GM18870 (cell line): ENCODE results near the gene NEUROG3.
"Not testable (repeated sequence)": the region's sequence is repeated elsewhere in the genome, so short reads cannot be mapped to it uniquely, and the experiment has no call there.

Experiments
- ATAC-seq: cut with Tn5 transposase; IDR thresholded peaks from one replicate; pipeline ENCODE4 v1.9.1; 2021; ENCODE audit warnings: moderate library complexity; ENCODE audit not compliant: unreplicated experiment

NEUROG3 gene

GRCh38 chr10:69572159-69573055 lies 815 bp downstream of the NEUROG3 start:
- no peak for ATAC-seq

GRCh38 chr10:69571618-69572158 lies 1.5 kb downstream of the NEUROG3 start:
- ATAC-seq: no peak

- no peak for ATAC-seq
These were observed 3.0 kb downstream of the NEUROG3 start for GRCh38 chr10:69570050-69570816.

- ATAC-seq: no peak
These were observed 3.8 kb downstream of the NEUROG3 start for GRCh38 chr10:69569396-69569934.

- ATAC-seq: no peak
These were observed 4.5 kb downstream of the NEUROG3 start for GRCh38 chr10:69568472-69569395.

- ATAC-seq: no peak
These were observed 5.3 kb downstream of the NEUROG3 start for GRCh38 chr10:69567920-69568319.

GRCh38 chr10:69562731-69563254 lies 10.4 kb downstream of the NEUROG3 start:
- ATAC-seq: no peak

- no peak for ATAC-seq
These were observed 13.7 kb downstream of the NEUROG3 start for GRCh38 chr10:69559525-69559924.

GRCh38 chr10:69558559-69558958 lies 14.7 kb downstream of the NEUROG3 start:
- no peak for ATAC-seq

GRCh38 chr10:69554611-69555010 lies 18.6 kb downstream of the NEUROG3 start:
- ATAC-seq: no peak

- no peak for ATAC-seq
These were observed 19.9 kb downstream of the NEUROG3 start for GRCh38 chr10:69553328-69553727.

GRCh38 chr10:69552268-69552667 lies 21.0 kb downstream of the NEUROG3 start:
- ATAC-seq: no peak

GRCh38 chr10:69549959-69550358 lies 23.3 kb downstream of the NEUROG3 start:
- ATAC-seq: no peak

- ATAC-seq: no peak
These were observed 31.8 kb downstream of the NEUROG3 start for GRCh38 chr10:69541463-69541862.

GRCh38 chr10:69538461-69538860 lies 34.8 kb downstream of the NEUROG3 start:
- no peak for ATAC-seq

- no peak for ATAC-seq
These were observed 35.8 kb downstream of the NEUROG3 start for GRCh38 chr10:69537449-69537848.

GRCh38 chr10:69536521-69536920 lies 36.7 kb downstream of the NEUROG3 start:
- ATAC-seq: not testable (repeated sequence)

GRCh38 chr10:69533658-69534057 lies 39.6 kb downstream of the NEUROG3 start:
- ATAC-seq: no peak

- no peak for ATAC-seq
These were observed 45.3 kb downstream of the NEUROG3 start for GRCh38 chr10:69527961-69528360.
